MG63 (cell line): ENCODE data around the gene NCK1. TPM values are rescaled to one million over a fixed set of nuclear protein-coding genes. Genes with fewer than 3 reads are reported as not detected.

Experiments
- DNase-seq: peaks from one replicate; pipeline ENCODE4 v3.0.0-alpha.2; 2020
- H3K27me3 ChIP-seq: fragments of 250-450 bp; sonication (Bioruptor Pico); 2 replicates; pipeline ENCODE4 v1.5.1; 2020; ENCODE audit warnings: mild to moderate bottlenecking, moderate library complexity
- H3K36me3 ChIP-seq: fragments of 250-450 bp; sonication (Bioruptor Pico); 2 replicates; pipeline ENCODE4 v1.5.1; 2020; ENCODE audit warnings: mild to moderate bottlenecking, moderate library complexity
- H3K4me3 ChIP-seq: fragments of 250-450 bp; sonication (Bioruptor Pico); 2 replicates; pipeline ENCODE4 v1.5.1; 2020; ENCODE audit warnings: mild to moderate bottlenecking, moderate library complexity
- H3K9me3 ChIP-seq: fragments of 250-450 bp; sonication (Bioruptor Pico); 2 replicates; pipeline ENCODE4 v1.5.1; 2020; ENCODE audit warnings: mild to moderate bottlenecking, moderate library complexity
- total RNA-seq: library from RNA; depleted of rRNA; stranded (reverse); fragments of >200 nt; shearing (Covaris generic); gene quantifications from 2 replicates; pipeline ENCODE4 v1.2.3, GENCODE V29; 2014; ENCODE audit warnings: low replicate concordance; rRNA removed

The NCK1 gene
- 48.6 and 107 TPM in 2 replicates for total RNA-seq

DNA sequence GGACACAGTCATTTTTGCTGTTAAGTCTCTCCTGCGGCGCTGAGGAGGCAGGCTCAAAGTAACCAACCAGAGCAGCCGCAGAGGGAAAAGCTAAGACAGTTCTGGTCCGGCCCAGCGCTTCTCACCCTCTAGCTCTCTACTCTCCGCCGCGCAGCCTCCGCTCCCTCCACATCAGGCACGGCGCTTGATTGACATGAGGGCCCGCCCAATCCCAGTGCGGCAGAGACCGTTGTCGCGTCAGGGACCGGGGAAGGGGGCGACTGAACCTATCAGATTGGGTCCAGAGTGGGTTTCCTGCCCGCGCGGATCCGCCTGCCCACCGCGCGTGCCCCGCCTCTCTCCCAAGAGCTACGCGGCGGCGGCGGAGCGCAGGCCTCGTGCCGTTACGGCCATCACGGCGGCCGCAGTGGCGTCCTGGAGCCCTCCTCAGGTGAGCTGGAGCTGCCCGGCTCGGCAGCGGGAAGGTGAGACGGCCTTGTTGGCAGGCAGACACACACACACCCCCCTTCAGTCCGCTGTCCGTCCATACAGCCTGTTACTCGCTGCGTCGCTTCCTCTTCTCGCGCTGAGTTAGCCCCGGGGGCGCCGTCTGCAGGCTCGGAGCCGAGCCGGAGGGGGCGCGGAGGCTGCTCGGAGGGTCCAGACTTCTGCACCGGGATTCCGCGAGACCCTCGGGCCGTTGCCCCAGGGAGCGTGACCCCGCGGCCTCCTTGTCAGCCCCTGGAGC lies at the start of gene NCK1:
Gene NCK1 (plus strand): TSS at position 319 of the 727 bp plus-strand sequence. CDS start 65,794 bp downstream, outside the sequence.
- peak within 1 kb of the TSS; percentile 72 for H3K4me3 ChIP-seq
- no peaks in the 10 kb centered on the region for H3K9me3 ChIP-seq
- H3K36me3 ChIP-seq, result peaks cover 17% of the 10 kb centered on the region
- no peaks in the 10 kb centered on the region for H3K27me3 ChIP-seq
- DNase-seq, result peak; percentile 100

- H3K9me3 ChIP-seq, result no peaks in the 10 kb centered on the region
- no peak overlapping the region for H3K4me3 ChIP-seq
- H3K36me3 ChIP-seq, result no peaks in the 10 kb centered on the region
- H3K27me3 ChIP-seq, result no peaks in the 10 kb centered on the region
- no peak for DNase-seq
These were observed 44.6 kb upstream of the NCK1 start for GRCh38 chr3:136817448-136817847.

GRCh38 chr3:136818191-136818768 lies 43.7 kb upstream of the NCK1 start:
- peaks cover 6% of the 10 kb centered on the region; the same call in 1 of the 2 replicates for H3K9me3 ChIP-seq
- H3K36me3 ChIP-seq, result no peaks in the 10 kb centered on the region
- peak; percentile 74 for DNase-seq
- H3K27me3 ChIP-seq, result no peaks in the 10 kb centered on the region
- H3K4me3 ChIP-seq, result peak overlapping the region; percentile 62

GRCh38 chr3:136818769-136819391 lies 43.1 kb upstream of the NCK1 start, which contains the start of gene SLC35G2:
TSS of gene SLC35G2 (plus strand) at chr3:136819126. CDS start at chr3:136854461, 35,335 bp downstream.
- H3K9me3 ChIP-seq, result peaks cover 8% of the 10 kb centered on the region; the same call in 1 of the 2 replicates
- peak; percentile 74 for DNase-seq
- no peaks in the 10 kb centered on the region; the same call in 1 of the 2 replicates for H3K36me3 ChIP-seq

GRCh38 chr3:136819392-136819730 lies 42.6 kb upstream of the NCK1 start:
- Histone ChIP-seq H3K4me3 (peak overlapping the region; percentile 62), H3K36me3 (no peaks in the 10 kb centered on the region; the same call in 1 of the 2 replicates), H3K27me3 (no peaks in the 10 kb centered on the region), H3K9me3 (peaks cover 11% of the 10 kb centered on the region; the same call in 1 of the 2 replicates)
- DNase-seq, result peak; percentile 77

More at GRCh38 chr3:136818769-136819391, 43.1 kb upstream of the NCK1 start, which contains the start of gene SLC35G2:
- Histone ChIP-seq H3K4me3 (peak within 1 kb of the TSS; percentile 62), H3K27me3 (no peaks in the 10 kb centered on the region)

- H3K9me3 ChIP-seq, result peaks cover 11% of the 10 kb centered on the region; the same call in 1 of the 2 replicates
- peak overlapping the region; percentile 62 for H3K4me3 ChIP-seq
- DNase-seq, result peak; percentile 73
These were observed 42.0 kb upstream of the NCK1 start for GRCh38 chr3:136819731-136820679.

GRCh38 chr3:136831461-136831860 lies 30.5 kb upstream of the NCK1 start:
- H3K4me3 ChIP-seq, result no peak overlapping the region
- no peaks in the 10 kb centered on the region for H3K27me3 ChIP-seq
- H3K9me3 ChIP-seq, result peaks cover 5% of the 10 kb centered on the region
- H3K36me3 ChIP-seq, result no peaks in the 10 kb centered on the region; the same call in 1 of the 2 replicates
- DNase-seq, result no peak

More at GRCh38 chr3:136819731-136820679, 42.0 kb upstream of the NCK1 start:
- no peaks in the 10 kb centered on the region; the same call in 1 of the 2 replicates for H3K36me3 ChIP-seq
- no peaks in the 10 kb centered on the region for H3K27me3 ChIP-seq

DNA sequence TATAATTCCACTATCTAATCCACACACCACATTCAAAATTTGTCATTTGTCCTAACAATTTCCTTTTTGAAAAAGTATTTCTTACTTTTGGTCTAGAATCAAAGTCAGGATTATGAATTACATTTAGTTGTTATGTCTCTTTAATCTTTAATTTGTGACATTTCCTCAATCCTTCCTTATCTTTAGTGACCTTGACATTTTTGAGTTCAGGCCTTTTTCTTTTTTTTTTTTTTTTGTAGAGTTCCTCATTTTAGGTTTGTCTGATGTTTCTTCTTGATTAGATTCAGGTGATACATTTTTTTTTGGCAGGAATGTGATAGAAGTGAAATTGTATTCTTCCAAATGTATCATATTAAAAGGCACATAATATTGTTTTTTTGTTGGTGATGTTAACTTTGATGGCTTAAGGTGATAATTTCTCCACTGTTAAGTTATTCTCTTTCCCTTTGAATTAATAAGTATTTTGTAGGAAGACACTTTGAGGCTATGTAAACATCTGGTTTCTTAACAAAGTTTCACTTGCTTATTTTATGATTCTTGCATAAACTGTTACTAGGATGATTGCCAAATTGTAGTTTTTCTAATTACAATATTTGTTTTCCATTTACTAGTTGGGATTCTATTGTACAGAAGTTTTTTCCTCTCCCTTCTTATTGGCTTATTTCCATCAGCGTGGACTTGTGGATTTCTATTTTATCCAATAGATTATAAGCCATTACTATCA lies 26.8 kb upstream of the NCK1 start:
- Histone ChIP-seq H3K27me3 (no peaks in the 10 kb centered on the region), H3K4me3 (no peak overlapping the region), H3K9me3 (no peaks in the 10 kb centered on the region), H3K36me3 (peaks cover 5% of the 10 kb centered on the region)
- no peak for DNase-seq

- DNase-seq, result peak; percentile 29
- no peaks in the 10 kb centered on the region for H3K9me3 ChIP-seq
- H3K4me3 ChIP-seq, result no peak overlapping the region
- no peaks in the 10 kb centered on the region for H3K27me3 ChIP-seq
- H3K36me3 ChIP-seq, result peaks cover 5% of the 10 kb centered on the region
These were observed 26.0 kb upstream of the NCK1 start for GRCh38 chr3:136835813-136836510.

DNA sequence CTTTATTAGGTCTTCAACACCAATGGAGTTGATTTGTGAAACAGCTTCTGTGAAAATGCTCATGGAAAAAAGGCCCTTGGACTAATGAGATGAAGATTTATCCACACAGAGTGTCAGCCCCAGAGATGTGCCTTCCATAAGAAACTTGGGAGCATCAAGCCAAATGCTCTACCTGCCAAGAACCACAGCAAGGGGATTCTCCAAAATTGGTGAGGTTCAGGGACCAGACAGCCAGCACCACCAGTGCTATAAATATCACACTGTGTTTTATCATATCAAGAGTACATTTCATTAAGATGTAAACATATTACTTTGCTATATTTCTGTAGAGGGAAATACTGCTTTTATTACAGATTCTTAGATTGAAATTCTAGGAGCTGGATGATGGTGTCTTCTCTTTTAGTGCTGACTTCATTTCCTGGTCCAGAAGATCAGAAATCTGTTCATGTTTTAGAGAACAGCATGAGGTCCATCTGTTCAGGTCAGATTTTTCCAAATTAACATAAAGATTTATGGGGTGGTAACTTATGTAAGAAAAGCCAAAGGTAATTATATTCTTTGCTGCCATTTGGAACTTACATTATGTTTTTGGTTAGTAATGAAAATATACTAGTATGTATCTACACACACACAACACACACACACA lies 25.4 kb upstream of the NCK1 start:
- peaks cover 5% of the 10 kb centered on the region for H3K36me3 ChIP-seq
- H3K9me3 ChIP-seq, result no peaks in the 10 kb centered on the region
- no peak for DNase-seq

DNA sequence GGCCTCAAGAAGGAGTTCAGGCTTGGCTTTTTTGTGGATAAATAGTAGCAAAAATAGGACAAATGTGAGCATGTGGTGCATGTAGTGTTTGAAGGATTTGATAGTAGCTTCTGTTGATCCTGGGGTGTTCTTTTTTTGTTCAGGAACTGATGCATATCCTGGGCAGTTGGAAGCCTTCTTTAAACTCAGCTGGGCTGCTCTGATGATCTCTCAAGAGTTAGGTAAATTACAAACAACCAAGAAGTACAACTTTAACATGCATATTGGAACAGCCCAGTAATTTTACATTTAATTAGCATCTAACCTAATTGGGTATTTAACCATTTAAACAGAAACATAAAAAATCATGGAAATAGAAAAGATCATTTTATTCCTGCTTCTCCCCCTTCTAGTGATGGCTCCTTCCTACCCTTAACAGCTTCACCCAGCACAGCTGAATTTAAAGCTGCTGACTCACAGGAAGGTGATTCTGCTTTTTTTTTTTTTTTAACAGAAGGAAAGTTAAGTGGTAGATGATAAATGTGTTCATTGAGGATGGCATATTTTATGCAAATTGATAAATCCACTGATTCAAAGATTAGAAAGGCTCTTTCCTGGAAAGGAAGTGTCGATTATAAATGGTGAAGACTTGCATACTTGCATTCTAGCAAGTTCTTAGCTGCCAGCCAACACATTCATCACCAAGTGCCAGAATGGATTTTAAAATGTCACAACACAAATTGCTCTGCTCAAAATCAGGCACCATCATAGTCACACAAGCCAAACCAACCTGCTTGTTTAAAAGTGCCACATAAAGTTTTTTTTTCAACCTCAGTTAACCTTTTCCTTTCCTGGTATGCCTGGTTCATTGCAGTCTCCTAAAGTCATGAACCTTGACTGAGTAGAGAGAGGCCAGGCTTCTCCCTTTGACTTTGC lies 23.1 kb upstream of the NCK1 start:
- Histone ChIP-seq H3K36me3 (peaks cover 20% of the 10 kb centered on the region), H3K9me3 (no peaks in the 10 kb centered on the region), H3K4me3 (no peak overlapping the region), H3K27me3 (no peaks in the 10 kb centered on the region)
- peak; percentile 13 for DNase-seq

More for the DNA sequence above, 25.4 kb upstream of the NCK1 start:
- no peak overlapping the region for H3K4me3 ChIP-seq
- no peaks in the 10 kb centered on the region for H3K27me3 ChIP-seq

DNA sequence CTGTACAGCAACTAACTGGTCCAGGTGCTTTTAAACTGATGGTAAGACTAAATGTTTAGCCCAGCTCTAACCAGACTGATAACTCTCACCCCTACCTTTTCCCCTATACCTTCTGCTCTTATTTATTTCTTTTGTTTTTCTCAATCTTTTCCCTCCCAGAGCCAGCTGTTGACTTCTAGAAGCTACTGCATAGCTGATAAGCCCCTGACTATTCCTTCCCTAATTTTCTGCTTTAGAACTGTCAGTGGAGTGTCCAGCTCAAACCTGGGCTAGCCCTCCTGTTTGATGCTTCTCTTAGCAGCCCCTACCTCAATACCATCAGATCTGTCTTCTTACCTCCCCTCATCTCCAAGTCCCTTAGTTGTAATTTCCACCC lies 22.5 kb upstream of the NCK1 start:
- peaks cover 26% of the 10 kb centered on the region for H3K36me3 ChIP-seq
- DNase-seq, result no peak
- no peak overlapping the region for H3K4me3 ChIP-seq
- H3K9me3 ChIP-seq, result no peaks in the 10 kb centered on the region
- H3K27me3 ChIP-seq, result no peaks in the 10 kb centered on the region

DNA sequence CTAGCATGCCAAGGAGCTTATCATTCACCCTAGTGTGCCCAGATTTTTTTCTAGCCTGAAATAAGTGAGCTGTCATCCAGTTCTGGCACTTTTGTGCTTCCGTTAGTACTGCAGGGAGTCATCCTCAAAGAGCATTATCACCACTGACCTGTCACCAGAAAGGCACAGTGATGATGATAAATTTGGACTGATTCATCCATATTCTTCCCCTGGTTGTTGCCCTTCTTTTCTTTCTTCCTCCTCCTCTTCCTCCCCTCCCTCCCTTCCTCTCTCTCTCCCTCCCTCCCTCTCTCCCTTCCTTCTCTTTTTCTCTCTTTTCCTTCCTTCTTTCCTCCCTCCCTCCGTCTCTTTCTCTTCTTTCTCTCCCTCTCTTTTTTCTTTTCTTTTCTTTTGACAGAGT lies 21.8 kb upstream of the NCK1 start:
- no peak for DNase-seq

DNA sequence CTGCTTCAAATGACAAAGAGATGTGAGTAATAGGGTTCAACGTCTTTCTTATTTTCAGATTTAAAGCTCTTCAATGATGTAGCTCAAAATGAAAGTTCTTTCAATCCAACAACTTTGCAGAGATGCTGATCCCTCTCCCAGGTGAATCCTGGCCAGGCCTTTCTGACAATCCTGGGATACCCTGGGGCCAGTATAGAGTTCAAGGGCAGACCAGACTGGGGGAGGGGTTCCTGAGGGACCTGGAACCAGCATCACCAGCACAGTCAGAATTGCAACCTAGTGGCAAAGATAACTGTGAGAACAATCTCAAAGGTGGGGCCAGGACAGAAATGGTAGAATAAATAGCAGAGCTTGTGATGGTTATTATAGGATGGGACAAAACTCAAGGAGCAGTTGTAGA lies 19.7 kb upstream of the NCK1 start:
- H3K36me3 ChIP-seq, result peaks cover 39% of the 10 kb centered on the region
- DNase-seq, result no peak
- no peaks in the 10 kb centered on the region for H3K9me3 ChIP-seq
- H3K27me3 ChIP-seq, result no peaks in the 10 kb centered on the region
- H3K4me3 ChIP-seq, result no peak overlapping the region

More for the DNA sequence above, 21.8 kb upstream of the NCK1 start:
- Histone ChIP-seq H3K36me3 (peaks cover 32% of the 10 kb centered on the region), H3K27me3 (no peaks in the 10 kb centered on the region), H3K4me3 (no peak overlapping the region), H3K9me3 (no peaks in the 10 kb centered on the region)
